ENCODE data around the gene INMT. TPM values are rescaled to one million over a fixed set of nuclear protein-coding genes. Genes with fewer than 3 reads are reported as not detected.

The INMT gene
- polyA plus RNA-seq, 1 of the 3 experiments (the other 2 are of a cell fraction): not detected

DNA sequence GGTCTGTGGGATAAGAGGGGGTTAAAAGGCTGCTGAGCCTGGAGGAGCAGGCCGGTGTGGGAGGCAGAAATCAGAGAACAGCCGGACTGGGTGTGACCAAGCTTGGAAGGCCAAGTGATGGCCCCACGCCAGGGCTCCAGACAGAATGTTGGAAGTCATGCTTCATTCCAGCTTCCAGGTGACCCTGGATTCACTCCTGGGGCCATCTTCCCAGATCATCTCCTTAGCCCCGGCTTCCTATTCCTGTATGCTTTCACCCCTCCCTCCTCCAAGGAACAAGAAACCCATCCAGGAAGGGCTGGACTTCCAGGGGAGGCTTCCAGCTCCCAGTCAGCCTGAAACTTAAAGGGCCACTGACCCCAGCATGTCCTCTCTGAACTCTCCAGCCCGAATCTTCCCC, 1.0 kb downstream of the INMT start (continued):
- TF ChIP-seq EP300 (IDR thresholded peaks at IDR 0.05; ENCODE audit: borderline replicate concordance in 1 of 2, low read depth in 1 of 2, low read length in 1 of 2) (no peak), NFIC (IDR thresholded peaks at IDR 0.05; ENCODE audit: borderline replicate concordance) (no peak), FOXJ3 (CRISPR knock-in tag; IDR thresholded peaks at IDR 0.05) (no peak)

DNA sequence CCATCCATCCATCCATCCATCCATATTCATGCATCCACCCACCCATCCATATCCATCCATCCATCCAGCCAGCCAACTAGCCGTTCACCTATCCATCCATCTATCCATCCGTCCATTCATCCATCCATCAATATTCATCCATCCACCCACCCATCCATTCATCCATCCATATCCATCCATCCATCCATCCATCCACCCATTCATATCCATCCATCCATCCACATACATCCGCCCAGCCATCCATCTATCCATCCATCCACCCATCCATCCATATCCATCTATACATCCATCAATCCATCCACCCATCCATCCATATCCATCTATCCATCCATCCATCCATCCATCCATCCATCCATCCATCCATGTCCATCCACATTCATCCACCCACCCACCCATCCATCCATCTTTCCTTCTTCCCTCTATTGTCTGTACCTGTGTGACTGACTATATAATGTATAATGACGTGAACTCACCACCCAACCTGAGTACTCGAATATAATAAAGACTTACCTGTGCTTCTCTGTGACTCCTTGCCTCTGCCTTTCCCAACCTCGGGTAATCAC, 2.5 kb downstream of the INMT start:
- Histone ChIP-seq H2AFZ (ENCODE audit: low read depth) (no peak overlapping the region), H3K9me2 (no peaks in the 10 kb centered on the region), H3K9me3 (no peaks in the 10 kb centered on the region), H3K4me1 (ENCODE audit: control insufficient read depth in 1 of 2, insufficient read depth in 2 of 2, low read depth in 1 of 2, low read length in 1 of 2) (peaks cover 0 to 31% of the 10 kb centered on the region in 2 experiments; a peak in 2 of 4 replicates), H3K27me3 (ENCODE audit: insufficient read depth) (peaks cover 15% of the 10 kb centered on the region), H3K36me3 (replicated peaks in 1 of 2; ENCODE audit: control insufficient read depth in 1 of 2, insufficient read depth in 2 of 2, low read length in 1 of 2) (no peaks in the 10 kb centered on the region), H3F3A (replicated peaks; ENCODE audit: insufficient read depth) (no peaks in the 10 kb centered on the region), H3K27ac (ENCODE audit: low read depth in 2 of 2, low read length in 1 of 2) (no peak overlapping the region), H4K20me1 (ENCODE audit: insufficient read depth) (no peaks in the 10 kb centered on the region), H3K4me2 (no peak overlapping the region), H3K79me2 (ENCODE audit: insufficient read depth) (no peaks in the 10 kb centered on the region), H3K9ac (no peak overlapping the region), H3K4me3 (ENCODE audit: low read depth in 2 of 2, low read length in 1 of 2) (no peak overlapping the region)
- 68% methylated on average over 6 of the region's 6 CpGs for WGBS (ENCODE audit: low lambda C conversion rate)
- POLR2A ChIA-PET: no interaction called here
- TF ChIP-seq POLR2AphosphoS5 (IDR thresholded peaks at IDR 0.05; ENCODE audit: low read depth, low read length) (no peak), CHD2 (IDR thresholded peaks at IDR 0.05; ENCODE audit: low read length, partially characterized antibody) (no peak), JUND (IDR thresholded peaks at IDR 0.05) (no peak), EZH2phosphoT487 (IDR thresholded peaks at IDR 0.05; ENCODE audit: borderline replicate concordance, low read depth) (no peak), MXI1 (IDR thresholded peaks at IDR 0.05; ENCODE audit: low read depth, low read length) (no peak), RCOR1 (IDR thresholded peaks at IDR 0.05; ENCODE audit: low read length) (no peak), MEF2A (IDR thresholded peaks at IDR 0.05; ENCODE audit: borderline replicate concordance, low read depth) (no peak)
- CTCF ChIA-PET: interaction anchor here (0.6 to 6.1 kb wide), 4 partner anchors 9 to 169 kb away, joined by 3 to 64 read pairs (median 4); no protein-coding TSS in a partner anchor
- no peak for DNase-seq

DNA sequence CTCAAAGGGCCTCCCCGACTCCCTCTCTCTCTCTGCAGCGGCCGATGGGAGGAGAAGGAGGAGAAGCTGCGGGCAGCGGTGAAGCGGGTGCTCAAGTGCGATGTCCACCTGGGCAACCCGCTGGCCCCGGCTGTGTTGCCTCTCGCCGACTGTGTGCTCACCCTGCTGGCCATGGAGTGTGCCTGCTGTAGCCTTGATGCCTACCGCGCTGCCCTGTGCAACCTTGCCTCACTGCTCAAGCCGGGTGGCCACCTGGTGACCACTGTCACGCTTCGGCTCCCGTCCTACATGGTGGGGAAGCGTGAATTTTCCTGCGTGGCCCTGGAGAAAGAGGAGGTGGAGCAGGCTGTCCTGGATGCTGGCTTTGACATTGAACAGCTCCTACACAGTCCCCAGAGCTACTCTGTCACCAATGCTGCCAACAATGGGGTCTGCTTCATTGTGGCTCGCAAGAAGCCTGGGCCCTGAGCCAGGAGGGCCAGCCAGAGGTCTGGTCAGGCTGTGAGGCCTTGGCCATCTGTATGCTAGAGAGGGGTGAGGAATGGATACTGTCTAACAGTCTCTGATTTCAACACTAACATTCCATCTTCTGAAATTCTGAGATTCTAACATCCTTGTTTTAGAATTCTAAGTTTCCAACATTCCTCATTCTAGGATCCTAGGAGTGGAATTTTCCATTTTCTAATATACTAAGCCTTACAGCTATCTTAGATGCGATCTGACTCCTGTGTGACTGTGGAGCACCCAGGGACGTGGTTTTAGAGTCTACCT, 3.6 kb downstream of the INMT start:
- ChIA-PET POLR2A (interaction anchor here (1.8 to 1.9 kb wide), 2 partner anchors 11 to 16 kb away, joined by 4 to 6 read pairs; partner anchors contain the start of gene MINDY4), CTCF (interaction anchor here (0.6 to 1.8 kb wide), 8 partner anchors 10 to 479 kb away, joined by 3 to 13 read pairs (median 3); no protein-coding TSS in a partner anchor)
- Histone ChIP-seq H3K4me1 (ENCODE audit: control insufficient read depth in 1 of 2, insufficient read depth in 2 of 2, low read depth in 1 of 2, low read length in 1 of 2) (peaks cover 0 to 31% of the 10 kb centered on the region in 2 experiments; a peak in 2 of 4 replicates), H3K36me3 (replicated peaks in 1 of 2; ENCODE audit: control insufficient read depth in 1 of 2, insufficient read depth in 2 of 2, low read length in 1 of 2) (no peaks in the 10 kb centered on the region), H3K4me2 (no peak overlapping the region), H3K9me3 (no peaks in the 10 kb centered on the region), H3K9me2 (no peaks in the 10 kb centered on the region), H3F3A (replicated peaks; ENCODE audit: insufficient read depth) (no peaks in the 10 kb centered on the region), H3K27me3 (ENCODE audit: insufficient read depth) (peaks cover 13% of the 10 kb centered on the region), H3K27ac (ENCODE audit: low read depth in 2 of 2, low read length in 1 of 2) (peak overlapping the region in 1 of 2 experiments; percentile 89; a peak in 2 of 4 replicates), H3K4me3 (ENCODE audit: low read depth in 2 of 2, low read length in 1 of 2) (no peak overlapping the region), H3K9ac (no peak overlapping the region), H2AFZ (ENCODE audit: low read depth) (no peak overlapping the region), H4K20me1 (ENCODE audit: insufficient read depth) (no peaks in the 10 kb centered on the region), H3K79me2 (ENCODE audit: insufficient read depth) (no peaks in the 10 kb centered on the region)
- 58% methylated on average over 21 of the region's 22 CpGs for WGBS (ENCODE audit: low lambda C conversion rate)
- TF ChIP-seq RAD21 (IDR thresholded peaks at IDR 0.05; ENCODE audit: low read length) (peak; percentile 15; the same call in 1 of the 2 replicates), CHD2 (IDR thresholded peaks at IDR 0.05; ENCODE audit: low read length, partially characterized antibody) (peak; percentile 90), NFIC (IDR thresholded peaks at IDR 0.05; ENCODE audit: borderline replicate concordance) (peak; percentile 33; the same call in 1 of the 2 replicates), RXRA (IDR thresholded peaks at IDR 0.05; ENCODE audit: borderline replicate concordance, low read depth) (no peak), POLR2AphosphoS5 (IDR thresholded peaks at IDR 0.05; ENCODE audit: low read depth, low read length) (no peak), GATA2 (CRISPR knock-in tag; IDR thresholded peaks at IDR 0.05) (peak; percentile 16; the same call in 1 of the 2 replicates), YY1 (IDR thresholded peaks at IDR 0.05; ENCODE audit: low read depth) (no peak), TCF12 (IDR thresholded peaks at IDR 0.05) (peak; percentile 27; the same call in 1 of the 2 replicates), RFX5 (IDR thresholded peaks at IDR 0.05; ENCODE audit: low read length) (no peak), RCOR1 (IDR thresholded peaks at IDR 0.05; ENCODE audit: low read length) (peak; percentile 86), TEAD4 (IDR thresholded peaks at IDR 0.05; ENCODE audit: borderline replicate concordance, insufficient read depth) (no peak), EP300 (IDR thresholded peaks at IDR 0.05; ENCODE audit: borderline replicate concordance in 1 of 2, low read depth in 1 of 2, low read length in 1 of 2) (peak in 1 of 2 experiments; percentile 87; a peak in 2 of 4 replicates), MXI1 (IDR thresholded peaks at IDR 0.05; ENCODE audit: low read depth, low read length) (peak; percentile 83; the same call in 1 of the 2 replicates)
- DNase-seq: peak; percentile 92

Measured in SK-N-SH (cell line).